ENCODE results near the gene NEAT1.

The NEAT1 gene

GRCh38 chr11:65489035-65489705, 66.6 kb downstream of the NEAT1 start:
- no peak overlapping the region for H3K4me2 ChIP-seq
- no peak overlapping the region for H3K27ac ChIP-seq
- H3K36me3 ChIP-seq (ENCODE audit: insufficient read depth), result no peaks in the 10 kb centered on the region
- TF ChIP-seq CTCF (conservative IDR thresholded peaks at IDR 0.05; ENCODE audit: low read depth, low read length), result no peak
- no peak overlapping the region for H2AFZ ChIP-seq (ENCODE audit: low read depth)
- H3K27me3 ChIP-seq (ENCODE audit: insufficient read depth, low read depth), result no peaks in the 10 kb centered on the region
- H3K4me1 ChIP-seq (ENCODE audit: low read depth, poor library complexity, severe bottlenecking), result peaks cover 51% of the 10 kb centered on the region
- H3K9ac ChIP-seq, result no peak overlapping the region
- H3K4me3 ChIP-seq (IDR thresholded peaks at IDR 0.05; ENCODE audit: insufficient read depth, low read depth, low read length), result no peak overlapping the region
- no peaks in the 10 kb centered on the region for H4K20me1 ChIP-seq (ENCODE audit: insufficient read depth)
- H3K79me2 ChIP-seq (ENCODE audit: insufficient read depth, low read depth), result no peaks in the 10 kb centered on the region

GRCh38 chr11:65489706-65490320, 67.2 kb downstream of the NEAT1 start:
- no peak overlapping the region for H3K27ac ChIP-seq
- H2AFZ ChIP-seq (ENCODE audit: low read depth), result no peak overlapping the region
- H3K27me3 ChIP-seq (ENCODE audit: insufficient read depth, low read depth), result no peaks in the 10 kb centered on the region
- no peaks in the 10 kb centered on the region for H4K20me1 ChIP-seq (ENCODE audit: insufficient read depth)
- H3K4me3 ChIP-seq (IDR thresholded peaks at IDR 0.05; ENCODE audit: insufficient read depth, low read depth, low read length), result no peak overlapping the region
- no peak overlapping the region for H3K4me2 ChIP-seq
- H3K4me1 ChIP-seq (ENCODE audit: low read depth, poor library complexity, severe bottlenecking), result peaks cover 58% of the 10 kb centered on the region
- no peaks in the 10 kb centered on the region for H3K79me2 ChIP-seq (ENCODE audit: insufficient read depth, low read depth)
- no peak for TF ChIP-seq CTCF (conservative IDR thresholded peaks at IDR 0.05; ENCODE audit: low read depth, low read length)
- no peak overlapping the region for H3K9ac ChIP-seq
- no peaks in the 10 kb centered on the region for H3K36me3 ChIP-seq (ENCODE audit: insufficient read depth)

- H3K36me3 ChIP-seq (ENCODE audit: insufficient read depth), result no peaks in the 10 kb centered on the region
These were observed 68.5 kb downstream of the NEAT1 start for GRCh38 chr11:65491163-65491465.

GRCh38 chr11:65491614-65492386, 69.2 kb downstream of the NEAT1 start:
- Histone ChIP-seq H3K9ac (no peak overlapping the region), H3K36me3 (ENCODE audit: insufficient read depth) (no peaks in the 10 kb centered on the region), H3K4me3 (IDR thresholded peaks at IDR 0.05; ENCODE audit: insufficient read depth, low read depth, low read length) (no peak overlapping the region), H2AFZ (ENCODE audit: low read depth) (no peak overlapping the region), H4K20me1 (ENCODE audit: insufficient read depth) (no peaks in the 10 kb centered on the region), H3K27ac (no peak overlapping the region), H3K27me3 (ENCODE audit: insufficient read depth, low read depth) (no peaks in the 10 kb centered on the region), H3K4me2 (no peak overlapping the region), H3K4me1 (ENCODE audit: low read depth, poor library complexity, severe bottlenecking) (peaks cover 74% of the 10 kb centered on the region), H3K79me2 (ENCODE audit: insufficient read depth, low read depth) (peaks cover 17% of the 10 kb centered on the region; the same call in 1 of the 2 replicates)
- TF ChIP-seq CTCF (conservative IDR thresholded peaks at IDR 0.05; ENCODE audit: low read depth, low read length), result no peak

More at GRCh38 chr11:65491163-65491465, 68.5 kb downstream of the NEAT1 start:
- Histone ChIP-seq H3K4me1 (ENCODE audit: low read depth, poor library complexity, severe bottlenecking) (peaks cover 71% of the 10 kb centered on the region), H3K27ac (no peak overlapping the region), H4K20me1 (ENCODE audit: insufficient read depth) (no peaks in the 10 kb centered on the region), H3K4me2 (no peak overlapping the region), H3K4me3 (IDR thresholded peaks at IDR 0.05; ENCODE audit: insufficient read depth, low read depth, low read length) (no peak overlapping the region), H3K9ac (no peak overlapping the region), H3K79me2 (ENCODE audit: insufficient read depth, low read depth) (peaks cover 12% of the 10 kb centered on the region; the same call in 1 of the 2 replicates), H3K27me3 (ENCODE audit: insufficient read depth, low read depth) (no peaks in the 10 kb centered on the region), H2AFZ (ENCODE audit: low read depth) (no peak overlapping the region)
- no peak for TF ChIP-seq CTCF (conservative IDR thresholded peaks at IDR 0.05; ENCODE audit: low read depth, low read length)
